Measurements from ENCODE around the gene PHF12. TPM values are rescaled to one million over a fixed set of nuclear protein-coding genes. Genes with fewer than 3 reads are reported as not detected.

PHF12 gene
- total and polyA plus RNA-seq, 2 donors (not counting 1 experiment from before 2014, with no cell fraction given), result 10.1 to 14.2 TPM

Other genes starting within 250 kb of the PHF12 start
- 2.3 and 2.6 TPM in 2 replicates for gene PROCA1, start 239.6 kb downstream of the PHF12 start, total RNA-seq
- 0.85 and 0.93 TPM in 2 replicates for gene PROCA1, start 239.6 kb downstream of the PHF12 start, polyA plus RNA-seq
- 159 and 174 TPM in 2 replicates for gene RAB34, start 233.7 kb downstream of the PHF12 start, total RNA-seq
- 287 and 338 TPM in 2 replicates for gene RAB34, start 233.7 kb downstream of the PHF12 start, polyA plus RNA-seq
- 519 and 881 TPM in 2 replicates for gene RPL23A, start 231.5 kb downstream of the PHF12 start, total RNA-seq
- 1,041 and 1,196 TPM in 2 replicates for gene RPL23A, start 231.5 kb downstream of the PHF12 start, polyA plus RNA-seq
- 4.1 and 6.6 TPM in 2 replicates for gene TLCD1, start 225.3 kb downstream of the PHF12 start, total RNA-seq
- 10.8 and 11.5 TPM in 2 replicates for gene TLCD1, start 225.3 kb downstream of the PHF12 start, polyA plus RNA-seq
- gene NEK8, start 222.7 kb downstream of the PHF12 start, total RNA-seq, result 2.8 TPM in 2 replicates
- 3.0 and 3.8 TPM in 2 replicates for gene NEK8, start 222.7 kb downstream of the PHF12 start, polyA plus RNA-seq
- gene TRAF4, start 207.5 kb downstream of the PHF12 start, total RNA-seq, result 28.7 and 32.6 TPM in 2 replicates
- gene TRAF4, start 207.5 kb downstream of the PHF12 start, polyA plus RNA-seq, result 17.5 and 20.8 TPM in 2 replicates
- gene FAM222B, start 108.7 kb downstream of the PHF12 start, total RNA-seq, result 1.8 and 2.8 TPM in 2 replicates
- 9.0 and 10.5 TPM in 2 replicates for gene FAM222B, start 108.7 kb downstream of the PHF12 start, polyA plus RNA-seq
- gene ERAL1, start 96.5 kb downstream of the PHF12 start, total RNA-seq, result 20.8 and 25.4 TPM in 2 replicates
- 39.0 and 55.7 TPM in 2 replicates for gene ERAL1, start 96.5 kb downstream of the PHF12 start, polyA plus RNA-seq
- 39.8 and 48.9 TPM in 2 replicates for gene FLOT2, start 53.8 kb downstream of the PHF12 start, total RNA-seq
- gene FLOT2, start 53.8 kb downstream of the PHF12 start, polyA plus RNA-seq, result 81.1 and 95.4 TPM in 2 replicates
- gene DHRS13, start 48.4 kb downstream of the PHF12 start, total RNA-seq, result 6.9 and 7.8 TPM in 2 replicates
- gene DHRS13, start 48.4 kb downstream of the PHF12 start, polyA plus RNA-seq, result 2.6 and 4.6 TPM in 2 replicates
- gene SEZ6, start 54.5 kb upstream of the PHF12 start, total RNA-seq, result not detected in 2 replicates
- gene SEZ6, start 54.5 kb upstream of the PHF12 start, polyA plus RNA-seq, result not detected in 2 replicates
- gene PIPOX, start 91.6 kb upstream of the PHF12 start, total RNA-seq, result 0.83 and 1.5 TPM in 2 replicates
- 0.20 and 0.26 TPM in 2 replicates for gene PIPOX, start 91.6 kb upstream of the PHF12 start, polyA plus RNA-seq
- gene MYO18A, start 228.9 kb upstream of the PHF12 start, total RNA-seq, result 50.3 and 133 TPM in 2 replicates
- gene MYO18A, start 228.9 kb upstream of the PHF12 start, polyA plus RNA-seq, result 11.7 and 17.5 TPM in 2 replicates